H9 (cell line): ENCODE data around the gene KRT222. TPM values are rescaled to one million over a fixed set of nuclear protein-coding genes. Genes with fewer than 3 reads are reported as not detected.

Source experiments
- DNase-seq: peaks from one replicate; pipeline ENCODE4 v3.0.0-alpha.2; 2017
- H2AFZ ChIP-seq: one replicate; pipeline ENCODE4 v1.6.1; 2013; ENCODE audit warnings: mild to moderate bottlenecking, low read length, control low read depth, moderate library complexity
- H2AK5ac ChIP-seq: 2 replicates; pipeline ENCODE4 v1.6.1; 2013; ENCODE audit warnings: low read length, control low read depth, mixed read lengths; ENCODE audit not compliant: insufficient read length
- H2BK120ac ChIP-seq: one replicate; pipeline ENCODE4 v1.6.1; 2013; ENCODE audit warnings: low read depth, mild to moderate bottlenecking, low read length, control low read depth, inconsistent platforms; ENCODE audit not compliant: poor library complexity, severe bottlenecking
- H2BK12ac ChIP-seq: 2 replicates; pipeline ENCODE4 v1.6.1; 2013; ENCODE audit warnings: low read length, control low read depth, mixed read lengths, low read depth; ENCODE audit not compliant: insufficient read length
- H2BK15ac ChIP-seq: 2 replicates; pipeline ENCODE4 v1.6.1; 2013; ENCODE audit warnings: low read depth, low read length, control low read depth
- H2BK20ac ChIP-seq: one replicate; pipeline ENCODE4 v1.6.1; 2013; ENCODE audit warnings: low read depth, mild to moderate bottlenecking, low read length, control low read depth, inconsistent platforms; ENCODE audit not compliant: poor library complexity, severe bottlenecking
- H2BK5ac ChIP-seq: 2 replicates; pipeline ENCODE4 v1.6.1; 2013; ENCODE audit warnings: low read length, control low read depth, mixed read lengths; ENCODE audit not compliant: insufficient read length
- H3K14ac ChIP-seq: 2 replicates; pipeline ENCODE4 v1.6.1; 2013; ENCODE audit warnings: low read length, control low read depth; ENCODE audit not compliant: insufficient read depth
- H3K18ac ChIP-seq: 2 replicates; pipeline ENCODE4 v1.6.1; 2013; ENCODE audit warnings: low read depth, mild to moderate bottlenecking, mixed read lengths, low read length, control low read depth; ENCODE audit not compliant: insufficient read length
- H3K23ac ChIP-seq: 2 replicates; pipeline ENCODE4 v1.6.1; 2013; ENCODE audit warnings: low read length, control low read depth, mixed read lengths, low read depth; ENCODE audit not compliant: insufficient read length
- H3K23me2 ChIP-seq: 2 replicates; pipeline ENCODE4 v1.6.1; 2013; ENCODE audit warnings: low read depth, mild to moderate bottlenecking, mixed read lengths, low read length, control low read depth; ENCODE audit not compliant: insufficient read length, poor library complexity, severe bottlenecking
- H3K27ac ChIP-seq: 2 replicates; pipeline ENCODE4 v1.5.1; 2013; ENCODE audit warnings: low read length, control low read depth, mixed read lengths, low read depth; ENCODE audit not compliant: insufficient read length
- H3K27me3 ChIP-seq: 2 replicates; pipeline ENCODE4 v1.6.1; 2013; ENCODE audit warnings: low read length, control low read depth, inconsistent platforms; ENCODE audit not compliant: insufficient read depth
- H3K4ac ChIP-seq: 2 replicates; pipeline ENCODE4 v1.6.1; 2013; ENCODE audit warnings: low read depth, mild to moderate bottlenecking, control low read depth, inconsistent platforms, low read length, moderate library complexity
- H3K4me1 ChIP-seq: 2 replicates; pipeline ENCODE4 v1.6.1; 2013; ENCODE audit warnings: low read length, control low read depth, inconsistent platforms; ENCODE audit not compliant: insufficient read depth
- H3K4me2 ChIP-seq: 2 replicates; pipeline ENCODE4 v1.6.1; 2013; ENCODE audit warnings: low read length, control low read depth, mixed read lengths; ENCODE audit not compliant: insufficient read length, insufficient read depth
- H3K56ac ChIP-seq: 2 replicates; pipeline ENCODE4 v1.6.1; 2013; ENCODE audit warnings: low read depth, mild to moderate bottlenecking, mixed read lengths, low read length, control low read depth; ENCODE audit not compliant: insufficient read length
- H3K79me1 ChIP-seq: 2 replicates; pipeline ENCODE4 v1.6.1; 2013; ENCODE audit warnings: low read depth, mild to moderate bottlenecking, moderate library complexity, low read length, control low read depth, inconsistent platforms; ENCODE audit not compliant: insufficient read depth, poor library complexity, severe bottlenecking
- H3K79me2 ChIP-seq: 2 replicates; pipeline ENCODE4 v1.6.1; 2013; ENCODE audit warnings: low read length, control low read depth, inconsistent platforms; ENCODE audit not compliant: insufficient read depth
- H3K9ac ChIP-seq: 2 replicates; pipeline ENCODE4 v1.6.1; 2013; ENCODE audit warnings: low read length, control low read depth, mixed read lengths; ENCODE audit not compliant: insufficient read length; ENCODE audit errors: extremely low read depth
- H3K9me3 ChIP-seq: one replicate; pipeline ENCODE4 v1.6.1; 2013; ENCODE audit warnings: low read depth, low read length, inconsistent platforms; ENCODE audit not compliant: control insufficient read depth
- H3T11ph ChIP-seq: one replicate; pipeline ENCODE4 v1.6.1; 2013; ENCODE audit warnings: mild to moderate bottlenecking, low read length, control low read depth, inconsistent platforms
- H4K20me1 ChIP-seq: one replicate; pipeline ENCODE4 v1.6.1; 2013; ENCODE audit not compliant: control insufficient read depth, insufficient read length, insufficient read depth
- H4K5ac ChIP-seq: 2 replicates; pipeline ENCODE4 v1.6.1; 2013; ENCODE audit warnings: low read depth, mild to moderate bottlenecking, mixed read lengths, low read length, control low read depth; ENCODE audit not compliant: insufficient read length
- H4K8ac ChIP-seq: replicated peaks from 2 replicates; pipeline ENCODE4 v1.6.1; 2013; ENCODE audit warnings: low read length, control low read depth, mixed read lengths, low read depth; ENCODE audit not compliant: insufficient read length
- H4K91ac ChIP-seq: 2 replicates; pipeline ENCODE4 v1.6.1; 2013; ENCODE audit warnings: low read depth, mild to moderate bottlenecking, moderate library complexity, mixed read lengths, low read length, control low read depth; ENCODE audit not compliant: insufficient read length
- H3K27ac Mint-ChIP-seq, 3 experiments: 2 replicates in 2 of 3; 3 replicates in 1 of 3; pipeline ENCODE4 v1.8.0; 2020 to 2021; ENCODE audit warnings: mixed read lengths in 3 of 3, mild to moderate bottlenecking in 1 of 3, moderate library complexity in 1 of 3
- H3K27me3 Mint-ChIP-seq: 2 replicates; pipeline ENCODE4 v1.8.0; 2021; ENCODE audit warnings: low read depth, mild to moderate bottlenecking, moderate library complexity, mixed read lengths
- H3K36me3 Mint-ChIP-seq, 3 experiments: 2 replicates in 2 of 3; 3 replicates in 1 of 3; pipeline ENCODE4 v1.8.0; 2020 to 2021; ENCODE audit warnings: low read depth in 3 of 3, mixed read lengths in 3 of 3; ENCODE audit not compliant: insufficient read depth in 1 of 3
- H3K4me1 Mint-ChIP-seq, 2 experiments: 2 replicates each; pipeline ENCODE4 v1.8.0; 2020; ENCODE audit warnings: mixed read lengths in 2 of 2
- H3K4me3 Mint-ChIP-seq, 2 experiments: 2 replicates in 1 of 2; 3 replicates in 1 of 2; pipeline ENCODE4 v1.8.0; 2020 to 2021; ENCODE audit warnings: mild to moderate bottlenecking in 2 of 2, mixed read lengths in 2 of 2, moderate library complexity in 1 of 2
- H3K9me3 Mint-ChIP-seq, 2 experiments: 2 replicates in 1 of 2; 3 replicates in 1 of 2; pipeline ENCODE4 v1.8.0; 2020; ENCODE audit warnings: mild to moderate bottlenecking in 2 of 2, mixed read lengths in 2 of 2, moderate library complexity in 1 of 2
- CTCF ChIP-seq: fragments of 200-600 bp; sonication (generic); conservative IDR thresholded peaks from 3 replicates; pipeline ENCODE4 v1.8.0; 2021; ENCODE audit warnings: antibody characterized with exemption, mild to moderate bottlenecking
- WGBS: extraction: QIAGEN DNeasy Blood & Tissue Kit; methylation state at CpG from one replicate; pipeline ENCODE4 v1.1.7; 2013; ENCODE audit warnings: missing lambda C conversion rate, low lambda C conversion rate, mixed read lengths; ENCODE audit not compliant: insufficient read length; ENCODE audit errors: extremely low coverage; 5-methylcytosine and 5-hydroxymethylcytosine counted together
- total RNA-seq: library from RNA; stranded (reverse); gene quantifications from 2 replicates; pipeline ENCODE4 v1.2.1, GENCODE V29; 2021

KRT222 gene
- total RNA-seq, 1 experiment from 2014 or later: 0.13 TPM

DNA sequence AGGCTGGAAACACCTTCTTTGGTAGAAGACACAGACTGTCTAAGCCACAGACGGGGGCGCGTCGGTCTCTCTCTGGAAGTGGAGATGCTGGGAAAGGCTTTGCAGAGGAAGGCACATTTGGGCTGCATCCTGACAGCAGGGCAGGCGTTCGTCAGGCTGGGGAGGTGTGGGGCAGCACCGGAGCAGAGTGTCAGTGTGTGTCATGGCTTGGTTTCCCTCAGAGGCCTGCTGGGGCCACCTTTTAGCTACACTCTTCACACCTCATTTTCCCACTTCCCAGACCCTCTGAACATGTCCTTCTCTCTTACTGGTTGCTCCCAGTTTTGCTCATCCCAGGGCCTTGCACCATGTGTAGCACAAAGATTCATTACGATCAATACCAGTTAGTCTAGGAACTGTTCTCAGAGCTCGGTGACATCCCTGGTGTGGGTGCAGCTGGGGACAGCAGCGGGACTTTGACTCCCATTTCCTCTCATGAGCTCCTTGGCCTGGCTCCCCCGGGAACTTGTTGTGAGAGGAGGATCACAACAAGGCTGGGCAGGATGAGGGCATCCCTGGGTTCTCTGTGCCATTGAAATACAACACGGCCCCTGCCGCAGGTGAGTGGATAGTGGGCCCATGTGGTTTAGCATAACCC, 50.4 kb downstream of the KRT222 start:
- H3K27ac ChIP-seq: no peak overlapping the region
- no CpG with 5 or more reads among the region's 13 CpGs for WGBS

More for the DNA sequence above, 50.4 kb downstream of the KRT222 start:
- Mint-ChIP-seq H3K27ac (no peak overlapping the region), H3K27me3 (peaks cover 26% of the 10 kb centered on the region), H3K36me3 (no peaks in the 10 kb centered on the region; a peak in 1 of 7 replicates), H3K9me3 (no peaks in the 10 kb centered on the region), H3K4me3 (no peak overlapping the region), H3K4me1 (peaks cover 6 to 9% of the 10 kb centered on the region in 2 experiments)
- no peak overlapping the region for H2BK120ac ChIP-seq
- no peak overlapping the region for H3K23ac ChIP-seq
- H3K9me3 ChIP-seq: no peaks in the 10 kb centered on the region
- H4K8ac ChIP-seq: no peak overlapping the region
- no peak overlapping the region for H2AFZ ChIP-seq
- no peak overlapping the region for H4K5ac ChIP-seq
- no peaks in the 10 kb centered on the region for H3K27me3 ChIP-seq
- H4K91ac ChIP-seq: no peak overlapping the region
- no peak overlapping the region for H3K14ac ChIP-seq
- H2AK5ac ChIP-seq: no peak overlapping the region
- H3K56ac ChIP-seq: no peak overlapping the region
- no peaks in the 10 kb centered on the region for H3K23me2 ChIP-seq
- no peak overlapping the region for H3T11ph ChIP-seq
- no peaks in the 10 kb centered on the region for H3K79me1 ChIP-seq
- no peak overlapping the region for H2BK20ac ChIP-seq
- H2BK15ac ChIP-seq: no peak overlapping the region
- H3K4me1 ChIP-seq: no peaks in the 10 kb centered on the region
- no peak overlapping the region for H2BK12ac ChIP-seq
- H3K18ac ChIP-seq: peak overlapping the region; percentile 37
- no peak for DNase-seq
- no peak overlapping the region for H3K4me2 ChIP-seq
- TF ChIP-seq CTCF: no peak
- no peak overlapping the region for H3K4ac ChIP-seq
- H4K20me1 ChIP-seq: no peaks in the 10 kb centered on the region
- H3K79me2 ChIP-seq: no peaks in the 10 kb centered on the region
- no peak overlapping the region for H3K9ac ChIP-seq
- H2BK5ac ChIP-seq: no peak overlapping the region
